HUES6 (cell line): ENCODE results near the gene RCAN1.

ENCODE experiments used
- H3K27ac ChIP-seq: 2 replicates; pipeline ENCODE4 v1.7.0; 2013; ENCODE audit warnings: low read depth, mild to moderate bottlenecking, low read length, inconsistent platforms
- H3K27me3 ChIP-seq: 2 replicates; pipeline ENCODE4 v1.6.1; 2013; ENCODE audit warnings: low read length; ENCODE audit not compliant: control insufficient read depth, insufficient read depth
- H3K36me3 ChIP-seq: 2 replicates; pipeline ENCODE4 v1.6.1; 2013; ENCODE audit warnings: low read length; ENCODE audit not compliant: control insufficient read depth, insufficient read depth
- H3K4me1 ChIP-seq: 2 replicates; pipeline ENCODE4 v1.6.1; 2013; ENCODE audit warnings: low read length; ENCODE audit not compliant: control insufficient read depth, insufficient read depth
- H3K4me3 ChIP-seq: 2 replicates; pipeline ENCODE4 v1.5.1; 2013; ENCODE audit warnings: low read depth, low read length
- H3K9ac ChIP-seq: one replicate; pipeline ENCODE4 v1.6.1; 2013; ENCODE audit warnings: mild to moderate bottlenecking, low read length
- H3K9me3 ChIP-seq: 2 replicates; pipeline ENCODE4 v1.6.1; 2013; ENCODE audit warnings: low read depth, low read length; ENCODE audit not compliant: control insufficient read depth, insufficient read depth

Gene RCAN1

GRCh38 chr21:34597406-34597805 is 17.5 kb downstream of the RCAN1 start:
- H3K4me3 ChIP-seq, result no peak overlapping the region
- H3K9ac ChIP-seq, result no peak overlapping the region
- no peaks in the 10 kb centered on the region for H3K27me3 ChIP-seq
- H3K36me3 ChIP-seq, result no peaks in the 10 kb centered on the region
- H3K27ac ChIP-seq, result no peak overlapping the region
- H3K4me1 ChIP-seq, result peaks cover 5% of the 10 kb centered on the region
- H3K9me3 ChIP-seq, result no peaks in the 10 kb centered on the region

GRCh38 chr21:34596561-34597271 is 18.2 kb downstream of the RCAN1 start:
- Histone ChIP-seq H3K9me3 (no peaks in the 10 kb centered on the region), H3K4me1 (peaks cover 5% of the 10 kb centered on the region), H3K36me3 (no peaks in the 10 kb centered on the region), H3K4me3 (no peak overlapping the region), H3K27me3 (no peaks in the 10 kb centered on the region), H3K9ac (no peak overlapping the region), H3K27ac (no peak overlapping the region)

GRCh38 chr21:34595457-34595856 is 19.5 kb downstream of the RCAN1 start:
- Histone ChIP-seq H3K9me3 (no peaks in the 10 kb centered on the region), H3K4me1 (peaks cover 5% of the 10 kb centered on the region), H3K27me3 (no peaks in the 10 kb centered on the region), H3K27ac (no peak overlapping the region), H3K9ac (no peak overlapping the region), H3K36me3 (no peaks in the 10 kb centered on the region), H3K4me3 (no peak overlapping the region)

GRCh38 chr21:34594566-34595234 is 20.2 kb downstream of the RCAN1 start:
- no peaks in the 10 kb centered on the region for H3K9me3 ChIP-seq
- H3K4me1 ChIP-seq, result no peaks in the 10 kb centered on the region
- no peak overlapping the region for H3K4me3 ChIP-seq
- H3K27me3 ChIP-seq, result no peaks in the 10 kb centered on the region
- H3K27ac ChIP-seq, result no peak overlapping the region
- no peak overlapping the region for H3K9ac ChIP-seq
- H3K36me3 ChIP-seq, result no peaks in the 10 kb centered on the region

GRCh38 chr21:34593954-34594531 is 20.9 kb downstream of the RCAN1 start:
- H3K36me3 ChIP-seq, result no peaks in the 10 kb centered on the region
- no peak overlapping the region for H3K27ac ChIP-seq
- no peak overlapping the region for H3K4me3 ChIP-seq
- H3K9ac ChIP-seq, result no peak overlapping the region
- H3K27me3 ChIP-seq, result no peaks in the 10 kb centered on the region
- H3K4me1 ChIP-seq, result no peaks in the 10 kb centered on the region
- no peaks in the 10 kb centered on the region for H3K9me3 ChIP-seq

- H3K4me1 ChIP-seq, result no peaks in the 10 kb centered on the region
- H3K27ac ChIP-seq, result no peak overlapping the region
Observed at GRCh38 chr21:34593423-34593822, 21.5 kb downstream of the RCAN1 start.

GRCh38 chr21:34592120-34592955 is 22.6 kb downstream of the RCAN1 start:
- Histone ChIP-seq H3K9me3 (no peaks in the 10 kb centered on the region), H3K27me3 (no peaks in the 10 kb centered on the region), H3K27ac (no peak overlapping the region), H3K9ac (no peak overlapping the region), H3K4me3 (no peak overlapping the region), H3K36me3 (no peaks in the 10 kb centered on the region), H3K4me1 (no peaks in the 10 kb centered on the region)

More at GRCh38 chr21:34593423-34593822, 21.5 kb downstream of the RCAN1 start:
- Histone ChIP-seq H3K4me3 (no peak overlapping the region), H3K27me3 (no peaks in the 10 kb centered on the region), H3K36me3 (no peaks in the 10 kb centered on the region), H3K9me3 (no peaks in the 10 kb centered on the region), H3K9ac (no peak overlapping the region)

- no peak overlapping the region for H3K9ac ChIP-seq
Observed at GRCh38 chr21:34590520-34590919, 24.4 kb downstream of the RCAN1 start.

GRCh38 chr21:34589511-34590282 is 25.2 kb downstream of the RCAN1 start:
- no peak overlapping the region for H3K4me3 ChIP-seq
- H3K27me3 ChIP-seq, result no peaks in the 10 kb centered on the region
- H3K27ac ChIP-seq, result no peak overlapping the region
- no peaks in the 10 kb centered on the region for H3K36me3 ChIP-seq
- H3K9ac ChIP-seq, result no peak overlapping the region
- no peaks in the 10 kb centered on the region for H3K4me1 ChIP-seq
- H3K9me3 ChIP-seq, result no peaks in the 10 kb centered on the region

More at GRCh38 chr21:34590520-34590919, 24.4 kb downstream of the RCAN1 start:
- H3K36me3 ChIP-seq, result no peaks in the 10 kb centered on the region
- no peaks in the 10 kb centered on the region for H3K27me3 ChIP-seq
- no peak overlapping the region for H3K27ac ChIP-seq
- no peak overlapping the region for H3K4me3 ChIP-seq
- no peaks in the 10 kb centered on the region for H3K9me3 ChIP-seq
- H3K4me1 ChIP-seq, result no peaks in the 10 kb centered on the region

- H3K36me3 ChIP-seq, result no peaks in the 10 kb centered on the region
- H3K9me3 ChIP-seq, result no peaks in the 10 kb centered on the region
- H3K9ac ChIP-seq, result no peak overlapping the region
- peaks cover 3% of the 10 kb centered on the region; the same call in 1 of the 2 replicates for H3K4me1 ChIP-seq
- no peaks in the 10 kb centered on the region for H3K27me3 ChIP-seq
- H3K4me3 ChIP-seq, result no peak overlapping the region
- H3K27ac ChIP-seq, result no peak overlapping the region
Observed at GRCh38 chr21:34583926-34584563, 30.9 kb downstream of the RCAN1 start.
